Measurements from ENCODE around the gene MTNR1A. TPM values are rescaled to one million over a fixed set of nuclear protein-coding genes. Genes with fewer than 3 reads are reported as not detected.

MTNR1A gene
- total and polyA plus RNA-seq, 2 donors (not counting 1 experiment from before 2014, with no cell fraction given): not detected

DNA sequence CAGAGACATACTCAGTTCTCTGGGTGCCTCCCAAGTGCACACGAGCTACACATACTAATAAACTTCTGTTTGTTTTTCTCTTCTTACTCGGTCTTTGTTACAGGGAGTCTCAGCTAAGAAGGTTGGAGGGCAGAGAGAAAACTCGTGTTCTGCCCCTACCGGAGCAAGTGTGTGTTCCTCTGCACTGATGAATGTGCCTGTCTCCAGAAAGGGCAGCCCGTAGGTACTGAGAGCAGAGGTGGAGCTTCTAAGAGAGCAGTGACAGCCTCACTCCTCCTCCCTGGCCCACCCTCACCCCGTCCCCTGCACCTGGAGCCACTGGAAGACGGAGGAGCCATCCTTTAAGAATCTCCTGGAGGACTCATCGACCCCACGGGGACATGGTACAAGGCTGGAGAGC lies 67.6 kb downstream of the MTNR1A start:
- no peak for TF ChIP-seq CTCF (IDR thresholded peaks at IDR 0.05)
- no peak for TF ChIP-seq EZH2 (IDR thresholded peaks at IDR 0.05; ENCODE audit: borderline replicate concordance, insufficient read depth, low read depth, low read length, poor library complexity, severe bottlenecking)
- Mint-ChIP-seq H3K27ac (no peak overlapping the region), H3K4me3 (no peak overlapping the region), H3K27me3 (no peaks in the 10 kb centered on the region), H3K4me1 (no peaks in the 10 kb centered on the region), H3K9me3 (ENCODE audit: insufficient read depth) (peaks cover 10% of the 10 kb centered on the region)
- Histone ChIP-seq H3K4me1 (ENCODE audit: control insufficient read depth in 2 of 2, insufficient read depth in 2 of 2, low read length in 2 of 2) (no peaks in the 10 kb centered on the region), H3K9me3 (ENCODE audit: control extremely low read depth in 1 of 3, control insufficient read depth in 2 of 3, insufficient read depth in 1 of 3, low read length in 2 of 3) (peaks cover 0 to 34% (median 1%) of the 10 kb centered on the region in 3 donors), H4K20me1 (ENCODE audit: control insufficient read depth, insufficient read depth, low read length, poor library complexity, severe bottlenecking) (no peaks in the 10 kb centered on the region), H3K4me2 (replicated peaks; ENCODE audit: low read depth, low read length, poor library complexity, severe bottlenecking) (no peak overlapping the region), H3K27me3 (replicated peaks in 1 of 4; ENCODE audit: control extremely low read depth in 1 of 4, control insufficient read depth in 3 of 4, insufficient read depth in 4 of 4, low read length in 3 of 4) (no peaks in the 10 kb centered on the region), H2AFZ (ENCODE audit: insufficient read depth, low read depth, low read length, poor library complexity, severe bottlenecking) (no peak overlapping the region), H3K9ac (ENCODE audit: low read length) (no peak overlapping the region), H3K79me2 (ENCODE audit: control insufficient read depth, insufficient read depth, low read length) (no peaks in the 10 kb centered on the region), H3K27ac (ENCODE audit: low read length in 2 of 2) (no peak overlapping the region), H3K36me3 (replicated peaks in 1 of 2; ENCODE audit: control extremely low read depth in 1 of 2, control insufficient read depth in 1 of 2, extremely low read depth in 1 of 2, insufficient read depth in 2 of 2, low read length in 1 of 2) (no peaks in the 10 kb centered on the region), H3K4me3 (ENCODE audit: control extremely low read depth in 1 of 5, extremely low read depth in 1 of 5, insufficient read depth in 1 of 5, low read depth in 2 of 5, low read length in 4 of 5) (no peak overlapping the region)
- POLR2A ChIA-PET: no interaction called here
- intact Hi-C loops (cut with micrococcal nuclease): no loop called here
- CTCF ChIA-PET: no interaction called here
- DNase-seq (no peak), ATAC-seq (ENCODE audit: low read depth) (no peak)
- 60% methylated on average over 2 of the region's 9 CpGs for WGBS (ENCODE audit: insufficient coverage)

GRCh38 chr4:186486172-186486571 lies 69.2 kb downstream of the MTNR1A start:
- DNase-seq: no peak
- no peak overlapping the region for H3K27ac ChIP-seq (ENCODE audit: low read length in 2 of 2)
- H3K27me3 ChIP-seq (replicated peaks in 1 of 4; ENCODE audit: control extremely low read depth in 1 of 4, control insufficient read depth in 3 of 4, insufficient read depth in 4 of 4, low read length in 3 of 4): no peaks in the 10 kb centered on the region
- H3K9me3 ChIP-seq (ENCODE audit: control extremely low read depth in 1 of 3, control insufficient read depth in 2 of 3, insufficient read depth in 1 of 3, low read length in 2 of 3): peaks cover 0 to 42% (median 0%) of the 10 kb centered on the region in 3 donors
- no peaks in the 10 kb centered on the region for H3K4me1 ChIP-seq (ENCODE audit: control insufficient read depth in 2 of 2, insufficient read depth in 2 of 2, low read length in 2 of 2)
- POLR2A ChIA-PET: no interaction called here
- no peaks in the 10 kb centered on the region for H3K4me1 Mint-ChIP-seq
- no peak overlapping the region for H3K4me2 ChIP-seq (replicated peaks; ENCODE audit: low read depth, low read length, poor library complexity, severe bottlenecking)
- H3K36me3 ChIP-seq (replicated peaks in 1 of 2; ENCODE audit: control extremely low read depth in 1 of 2, control insufficient read depth in 1 of 2, extremely low read depth in 1 of 2, insufficient read depth in 2 of 2, low read length in 1 of 2): no peaks in the 10 kb centered on the region
- H3K4me3 Mint-ChIP-seq: no peak overlapping the region
- H3K27ac Mint-ChIP-seq: no peak overlapping the region
- no peaks in the 10 kb centered on the region for H3K79me2 ChIP-seq (ENCODE audit: control insufficient read depth, insufficient read depth, low read length)
- 79% methylated on average over 11 of the region's 11 CpGs for WGBS (ENCODE audit: insufficient coverage)
- H4K20me1 ChIP-seq (ENCODE audit: control insufficient read depth, insufficient read depth, low read length, poor library complexity, severe bottlenecking): no peaks in the 10 kb centered on the region
- intact Hi-C loops (cut with micrococcal nuclease): no loop called here
- no peak overlapping the region for H3K4me3 ChIP-seq (ENCODE audit: control extremely low read depth in 1 of 5, extremely low read depth in 1 of 5, insufficient read depth in 1 of 5, low read depth in 2 of 5, low read length in 4 of 5)
- CTCF ChIA-PET: no interaction called here
- H2AFZ ChIP-seq (ENCODE audit: insufficient read depth, low read depth, low read length, poor library complexity, severe bottlenecking): no peak overlapping the region
- no peaks in the 10 kb centered on the region for H3K27me3 Mint-ChIP-seq
- TF ChIP-seq EZH2 (IDR thresholded peaks at IDR 0.05; ENCODE audit: borderline replicate concordance, insufficient read depth, low read depth, low read length, poor library complexity, severe bottlenecking) (no peak), CTCF (IDR thresholded peaks at IDR 0.05) (no peak)
- peaks cover 5% of the 10 kb centered on the region for H3K9me3 Mint-ChIP-seq (ENCODE audit: insufficient read depth)
- no peak overlapping the region for H3K9ac ChIP-seq (ENCODE audit: low read length)
- ATAC-seq (ENCODE audit: low read depth): no peak
